Stimulated activated CD8-positive, alpha-beta memory T cell treated with anti-CD3 and anti-CD28 coated beads, Interleukin-4, amount 100 ng/mL, for 1 hour (primary cell): Measurements from ENCODE around the gene ZBTB46.

Source experiments
- DNase-seq, 2 donors: peaks; one replicate each; pipeline ENCODE4 v3.0.0-alpha.2; 2020; ENCODE audit warnings: low read depth in 2 of 2, low spot score in 1 of 2

ZBTB46 gene

GRCh38 chr20:63768591-63769515 lies 62.2 kb downstream of the ZBTB46 start:
- DNase-seq, result no peak

GRCh38 chr20:63767886-63768285 lies 63.2 kb downstream of the ZBTB46 start:
- DNase-seq, result no peak

GRCh38 chr20:63767456-63767855 lies 63.6 kb downstream of the ZBTB46 start:
- DNase-seq, result no peak

- DNase-seq, result no peak
These were observed 64.2 kb downstream of the ZBTB46 start for GRCh38 chr20:63766695-63767426.

GRCh38 chr20:63765902-63766301 lies 65.2 kb downstream of the ZBTB46 start:
- DNase-seq, result no peak

GRCh38 chr20:63765082-63765873 lies 65.8 kb downstream of the ZBTB46 start:
- no peak for DNase-seq

GRCh38 chr20:63759377-63759901 lies 71.6 kb downstream of the ZBTB46 start:
- no peak for DNase-seq

- DNase-seq, result no peak
These were observed 72.9 kb downstream of the ZBTB46 start for GRCh38 chr20:63758152-63758551.

GRCh38 chr20:63756648-63756991 lies 74.4 kb downstream of the ZBTB46 start:
- DNase-seq, result no peak

DNA sequence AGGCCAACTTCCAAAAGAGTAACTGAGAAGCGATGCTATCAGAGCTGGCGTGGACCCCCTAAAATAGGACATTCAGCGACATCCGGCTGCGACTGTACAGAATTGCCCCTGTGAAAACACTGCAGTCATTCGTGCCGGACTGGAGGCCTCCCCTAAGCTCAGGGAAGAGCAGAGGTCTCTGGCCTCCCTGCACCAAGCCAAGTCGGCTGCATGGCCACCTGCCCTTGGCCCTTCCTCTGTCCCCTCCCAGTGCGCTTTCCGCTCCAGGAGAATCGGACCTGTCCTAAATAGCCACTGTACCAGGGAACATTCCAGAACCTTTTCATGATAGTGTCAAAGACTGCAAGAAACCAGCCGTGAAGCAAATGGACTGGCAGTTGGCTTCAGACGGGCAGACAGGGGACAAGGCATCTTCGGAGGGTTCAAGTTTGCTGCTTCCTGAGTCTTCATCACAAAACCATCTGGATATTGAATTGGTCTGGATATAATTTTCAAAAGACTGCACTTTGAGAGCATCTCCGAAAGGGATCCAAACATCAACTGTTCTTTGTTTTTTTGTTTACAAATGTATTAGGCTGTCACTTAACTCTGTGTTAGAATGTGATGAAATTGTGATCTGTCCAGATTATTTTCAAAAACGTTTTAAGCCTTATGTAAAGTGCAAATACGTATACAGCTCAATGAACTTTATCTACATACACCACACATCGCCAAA lies 75.0 kb downstream of the ZBTB46 start:
- DNase-seq, result no peak

DNA sequence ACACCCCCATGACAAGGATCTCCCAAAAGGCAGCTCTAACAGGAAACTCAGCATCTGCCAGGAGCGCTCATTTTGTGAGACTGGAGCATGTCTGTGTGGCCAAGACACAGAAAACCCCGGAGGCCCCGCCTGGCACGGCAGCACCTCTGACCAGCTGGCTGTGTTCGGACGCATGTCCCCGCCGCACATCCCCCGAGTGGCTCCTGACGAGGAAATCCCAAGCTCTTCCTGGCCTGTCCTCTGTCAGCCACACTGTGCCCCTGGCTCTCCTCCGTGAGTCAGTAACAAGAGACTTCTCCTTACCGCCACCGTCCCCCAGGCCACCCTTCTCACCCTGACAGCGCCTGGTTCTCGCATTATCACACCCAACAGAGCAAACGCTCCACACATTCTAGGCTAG lies 77.1 kb downstream of the ZBTB46 start:
- DNase-seq, result no peak

DNA sequence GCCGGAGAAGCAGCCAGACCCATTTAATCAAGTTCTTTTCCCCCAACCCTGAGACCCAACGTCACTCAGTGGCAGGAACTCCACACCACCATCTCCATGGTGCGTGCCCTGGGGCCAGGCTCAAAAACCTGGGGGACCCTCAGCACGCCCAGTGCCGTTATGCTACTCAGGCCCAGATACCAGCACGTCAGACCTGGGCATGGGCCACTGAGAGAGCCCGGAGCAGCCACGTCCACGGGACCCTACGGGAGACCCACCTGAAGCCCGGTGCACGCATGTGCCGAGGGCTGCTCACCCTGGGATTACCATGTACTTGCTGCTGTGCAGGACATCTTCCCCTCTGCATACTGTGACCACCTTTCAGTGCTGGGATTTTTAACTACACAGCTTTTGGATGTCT lies 77.7 kb downstream of the ZBTB46 start:
- DNase-seq, result no peak

DNA sequence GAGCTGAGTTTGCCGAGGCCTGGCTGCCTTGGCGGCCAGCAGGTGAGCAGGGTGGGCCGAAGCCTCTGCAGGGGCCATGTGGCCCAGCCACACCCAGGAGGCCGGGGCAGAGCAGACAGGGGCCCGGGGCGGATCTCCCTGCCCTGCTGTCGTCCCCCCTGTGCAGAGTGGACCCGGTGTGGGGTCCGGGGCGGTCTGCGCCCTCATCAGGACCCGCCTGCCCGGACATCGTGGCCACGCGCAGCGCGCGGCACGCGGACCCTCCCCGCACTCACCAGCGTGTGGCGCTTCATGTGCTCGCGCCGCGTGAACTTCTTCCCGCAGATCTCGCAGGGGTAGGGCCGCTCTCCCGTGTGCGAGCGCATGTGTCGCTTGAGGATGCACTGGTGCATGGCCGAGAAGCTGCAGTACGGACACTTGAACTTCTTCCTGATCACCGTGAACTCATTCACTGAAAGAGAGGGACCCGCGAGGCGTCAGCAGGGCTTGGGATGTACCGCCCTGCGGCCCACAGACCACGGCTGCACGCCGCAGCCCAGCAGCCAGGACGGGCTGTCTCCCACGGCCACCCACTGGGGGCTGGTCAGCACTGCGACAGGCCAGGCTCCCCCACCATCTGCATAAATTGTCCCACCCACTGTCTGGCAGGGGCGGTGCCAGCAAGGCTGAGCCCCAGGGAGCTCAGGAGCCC lies 78.5 kb downstream of the ZBTB46 start:
- no peak for DNase-seq

- no peak for DNase-seq
These were observed 79.4 kb downstream of the ZBTB46 start for GRCh38 chr20:63751471-63752271.

DNA sequence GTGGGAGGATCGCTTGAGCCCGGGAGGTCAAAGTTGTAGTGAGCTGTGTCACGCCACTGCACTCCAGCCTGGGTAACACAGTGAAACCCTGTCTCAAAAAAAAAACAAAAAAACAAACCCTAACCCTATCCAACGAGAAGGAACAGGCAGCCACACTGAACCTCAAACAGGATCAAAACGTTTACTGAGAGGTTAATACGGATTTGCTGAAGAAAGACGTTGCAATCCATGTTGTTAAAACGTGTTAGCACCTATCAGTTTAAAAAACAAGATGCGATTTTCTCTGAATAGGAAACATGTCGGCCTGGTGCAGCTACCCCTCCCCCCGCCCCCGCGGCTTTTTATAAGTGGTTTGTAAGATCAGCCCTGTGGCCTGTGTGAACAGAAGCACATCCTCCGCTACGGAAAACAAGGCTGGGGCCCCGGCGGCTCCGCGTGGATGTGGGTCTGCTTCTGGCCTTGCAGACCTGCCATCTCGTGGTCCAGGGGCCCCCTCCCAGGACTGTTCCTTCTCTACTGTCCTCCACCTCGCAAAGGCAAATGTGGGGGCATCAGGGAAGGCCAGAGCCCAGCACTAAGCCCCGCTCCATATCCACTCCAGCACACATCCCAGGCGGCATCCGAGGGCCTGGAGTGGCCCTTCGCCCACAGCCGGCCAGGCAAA lies 80.1 kb downstream of the ZBTB46 start:
- DNase-seq, result no peak

DNA sequence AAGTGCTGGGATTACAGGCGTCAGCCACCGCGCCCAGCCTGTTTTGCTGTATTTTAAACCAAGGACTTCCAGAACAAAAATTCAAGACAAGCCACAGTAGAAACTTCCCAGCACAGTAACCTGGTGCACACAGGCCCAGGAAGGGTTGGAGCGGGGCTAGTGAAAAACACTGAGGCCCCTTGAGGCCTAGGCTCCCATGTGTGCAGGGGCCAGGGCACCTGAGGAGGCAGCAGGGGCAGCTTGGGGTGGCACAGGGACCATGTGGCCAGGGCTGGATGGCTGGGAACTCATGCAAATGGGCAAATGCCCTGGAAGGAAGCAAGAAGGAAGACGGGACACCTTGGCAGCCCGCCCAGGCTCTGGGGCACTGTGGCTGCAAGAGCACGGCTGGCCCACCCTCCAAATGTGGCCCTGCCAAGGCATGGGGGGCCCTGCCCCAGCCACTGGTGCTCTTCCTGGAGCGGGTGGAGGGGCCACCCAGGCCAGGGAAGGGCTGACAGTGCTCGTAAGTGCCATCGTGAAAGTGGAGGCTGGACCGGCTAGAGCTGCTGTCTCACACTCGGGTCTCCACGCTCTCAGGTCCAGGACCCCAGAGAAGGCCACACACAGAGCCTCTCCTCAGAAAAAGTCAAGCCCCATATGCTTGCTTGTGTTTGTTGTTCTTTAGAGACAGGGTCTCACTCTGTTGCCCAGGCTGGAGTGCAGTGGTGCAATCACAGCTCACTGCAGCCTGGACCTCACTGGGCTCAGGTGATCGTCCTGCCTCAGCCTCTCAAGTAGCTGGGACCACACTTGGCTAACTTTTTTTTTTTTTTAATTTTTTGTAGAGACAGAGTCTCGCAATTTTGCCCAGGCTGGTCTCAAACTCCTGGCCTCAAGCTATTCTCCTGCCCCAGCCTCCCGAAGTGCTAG lies 81.2 kb downstream of the ZBTB46 start:
- DNase-seq, result no peak

DNA sequence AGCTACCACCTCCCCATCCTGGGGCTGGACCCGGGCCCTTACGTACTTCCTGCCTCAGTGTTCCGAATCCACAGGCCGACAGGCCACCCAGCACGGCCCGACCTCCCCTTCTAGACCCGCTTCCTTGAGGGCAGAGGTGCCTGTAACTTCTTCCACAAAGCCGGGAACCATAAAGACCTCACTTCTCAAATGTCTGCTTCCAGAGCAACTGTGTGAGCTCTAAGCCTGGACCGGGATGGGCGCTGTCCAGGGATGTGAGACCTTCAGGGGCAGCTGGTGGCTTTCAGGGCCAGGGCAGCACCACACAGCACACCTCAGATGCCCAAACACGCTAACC lies 82.2 kb downstream of the ZBTB46 start:
- no peak for DNase-seq
